HG03442 (cell line): Measurements from ENCODE around the gene ATP1B1.

Experiments
- ATAC-seq: cut with Tn5 transposase; IDR thresholded peaks from one replicate; pipeline ENCODE4 v1.9.1; 2021; ENCODE audit warnings: mild to moderate bottlenecking, moderate library complexity; ENCODE audit not compliant: unreplicated experiment

ATP1B1 gene

DNA sequence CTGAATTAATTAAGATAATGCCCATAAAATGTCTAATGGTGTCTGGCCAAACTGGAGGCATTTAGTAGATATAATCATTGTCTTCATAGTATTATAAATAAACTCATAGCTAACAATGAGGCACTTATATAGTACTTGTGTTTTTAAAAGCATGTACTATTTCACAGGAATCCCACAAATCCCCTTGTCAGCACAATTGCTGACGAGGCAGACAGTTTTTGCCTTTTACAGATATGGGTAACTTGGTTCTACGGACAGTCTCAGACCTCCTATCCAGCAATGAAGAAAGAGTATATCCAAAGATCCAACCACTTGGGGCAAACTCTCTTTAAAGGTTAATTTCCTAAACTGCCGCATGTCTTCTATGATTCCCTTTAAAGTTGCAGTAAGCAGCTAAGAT, 73.7 kb downstream of the ATP1B1 start:
- ATAC-seq = no peak
